B cell (primary cell): ENCODE measurements around the gene ATG7. TPM values are rescaled to one million over a fixed set of nuclear protein-coding genes. Genes with fewer than 3 reads are reported as not detected.

ENCODE experiments used
- ATAC-seq: fragments of 200-7000 bp; cut with Tn5 transposase; one replicate; pipeline ENCODE4 v1.10.0; 2021; ENCODE audit warnings: low read depth, mild to moderate bottlenecking, moderate number of reproducible peaks, moderate library complexity
- CTCF ChIA-PET: fragments of 350-600 bp; sonication (Branson Sonifier 250); formaldehyde crosslinking; loops from one replicate; lab custom pipeline; 2021; ENCODE audit warnings: antibody characterized with exemption, inconsistent platforms; lab: Charles Lee
- POLR2A ChIA-PET: fragments of 350-600 bp; sonication (Branson Sonifier 250); formaldehyde crosslinking; loops from one replicate; lab custom pipeline; 2021; ENCODE audit warnings: antibody characterized with exemption; lab: Charles Lee
- DNase-seq: peaks from one replicate; pipeline ENCODE4 v3.0.0; 2013
- H2AFZ ChIP-seq: 2 replicates; pipeline ENCODE4 v1.6.1; 2012; ENCODE audit warnings: mild to moderate bottlenecking, low read depth, low read length; ENCODE audit not compliant: insufficient read depth, poor library complexity, severe bottlenecking
- H3K27ac ChIP-seq, 2 donors: 1 replicate in 1 of 2; 2 replicates in 1 of 2; pipeline ENCODE4 v1.5.1; 2012 to 2013; ENCODE audit warnings: low read length in 2 of 2, mild to moderate bottlenecking in 2 of 2, moderate library complexity in 1 of 2
- H3K27me3 ChIP-seq, 4 experiments: fragments of 200-600 bp in 1 of 4; sonication (generic) in 1 of 4; replicated peaks in 1 of 4; 1 replicate in 2 of 4; 2 replicates in 2 of 4; pipeline versions ENCODE4 v1.6.1 to v1.7.0; 2013 to 2016; ENCODE audit warnings: low read length in 3 of 4, mild to moderate bottlenecking in 2 of 4, mixed read lengths in 1 of 4, moderate library complexity in 1 of 4; ENCODE audit not compliant: insufficient read depth in 4 of 4, control insufficient read depth in 3 of 4; ENCODE audit errors: control extremely low read depth in 1 of 4
- H3K36me3 ChIP-seq, 2 experiments: replicated peaks in 1 of 2; 1 replicate in 1 of 2; 2 replicates in 1 of 2; pipeline versions ENCODE4 v1.6.1 to v1.7.1; 2013; ENCODE audit warnings: low read length in 1 of 2; ENCODE audit not compliant: insufficient read depth in 2 of 2, control insufficient read depth in 1 of 2; ENCODE audit errors: control extremely low read depth in 1 of 2, extremely low read depth in 1 of 2
- H3K4me1 ChIP-seq, 2 donors: fragments of 200-600 bp in 1 of 2; sonication (generic) in 1 of 2; 1 replicate in 1 of 2; 2 replicates in 1 of 2; pipeline versions ENCODE4 v1.5.1 to v1.6.1; 2013 to 2017; ENCODE audit warnings: low read length in 2 of 2; ENCODE audit not compliant: control insufficient read depth in 2 of 2, insufficient read depth in 2 of 2
- H3K4me2 ChIP-seq: replicated peaks from 2 replicates; pipeline ENCODE3; 2012; ENCODE audit warnings: mild to moderate bottlenecking, low read depth, low read length; ENCODE audit not compliant: poor library complexity, severe bottlenecking
- H3K4me3 ChIP-seq, 5 experiments: fragments of 200-600 bp in 1 of 5; sonication (generic) in 1 of 5; 1 replicate in 3 of 5; 2 replicates in 2 of 5; pipeline versions ENCODE4 v1.5.1 to v1.7.0; 2011 to 2016; ENCODE audit warnings: low read length in 4 of 5, mild to moderate bottlenecking in 4 of 5, low read depth in 2 of 5, control low read depth in 1 of 5, moderate library complexity in 1 of 5; ENCODE audit not compliant: insufficient read depth in 1 of 5; ENCODE audit errors: control extremely low read depth in 1 of 5, extremely low read depth in 1 of 5
- H3K79me2 ChIP-seq: fragments of 200-600 bp; sonication (generic); one replicate; pipeline ENCODE4 v1.6.0; 2016; ENCODE audit warnings: low read length; ENCODE audit not compliant: control insufficient read depth, insufficient read depth
- H3K9ac ChIP-seq: fragments of 200-600 bp; sonication (generic); 2 replicates; pipeline ENCODE4 v1.6.1; 2017; ENCODE audit warnings: mild to moderate bottlenecking, low read length, moderate library complexity
- H3K9me3 ChIP-seq, 3 donors: one replicate each; pipeline versions ENCODE4 v1.6.1 to v1.7.1; 2013; ENCODE audit warnings: low read length in 2 of 3; ENCODE audit not compliant: control insufficient read depth in 2 of 3, insufficient read depth in 1 of 3; ENCODE audit errors: control extremely low read depth in 1 of 3
- H4K20me1 ChIP-seq: 2 replicates; pipeline ENCODE4 v1.6.0; 2012; ENCODE audit warnings: mild to moderate bottlenecking, low read length; ENCODE audit not compliant: insufficient read depth, control insufficient read depth, poor library complexity, severe bottlenecking
- H3K27ac Mint-ChIP-seq: one replicate; pipeline ENCODE4 v1.8.0; 2021; ENCODE audit warnings: mixed read lengths
- H3K27me3 Mint-ChIP-seq: one replicate; pipeline ENCODE4 v1.8.0; 2021; ENCODE audit warnings: mixed read lengths
- H3K4me1 Mint-ChIP-seq: one replicate; pipeline ENCODE4 v1.8.0; 2021; ENCODE audit warnings: mixed read lengths
- H3K4me3 Mint-ChIP-seq: one replicate; pipeline ENCODE4 v1.8.0; 2021; ENCODE audit warnings: mixed read lengths
- H3K9me3 Mint-ChIP-seq: one replicate; pipeline ENCODE4 v1.8.0; 2022; ENCODE audit warnings: mixed read lengths; ENCODE audit not compliant: insufficient read depth
- EZH2 ChIP-seq: IDR thresholded peaks from 2 replicates; pipeline ENCODE4 v1.6.1; 2012; ENCODE audit warnings: borderline replicate concordance, low read depth, mild to moderate bottlenecking, moderate library complexity, low read length; ENCODE audit not compliant: insufficient read depth, poor library complexity, severe bottlenecking
- WGBS: methylation state at CpG from one replicate; pipeline ENCODE4 v1.1.5; 2013; ENCODE audit warnings: missing lambda C conversion rate; ENCODE audit not compliant: insufficient coverage; 5-methylcytosine and 5-hydroxymethylcytosine counted together
- intact Hi-C: fragments of 100-400 bp; cut with micrococcal nuclease; formaldehyde crosslinking; loops from one replicate; pipeline ENCODE4 v1.10.0; 2022
- polyA plus RNA-seq: library from polyadenylated mRNA; depleted of rRNA; stranded (reverse); fragments of >200 nt; gene quantifications from 2 replicates; pipeline ENCODE4 v1.2.3, GENCODE V29; 2012
- total RNA-seq, 2 donors: library from RNA; stranded (reverse); fragments of 120-200 nt in 1 of 2; gene quantifications; 1 replicate in 1 of 2; 2 replicates in 1 of 2; pipeline versions ENCODE4 v1.2.3 to v1.2.4, GENCODE V29; 2013 to 2022
- TF ChIP-seq, protein P1 (sequence below): fragments of 200-600 bp; IDR thresholded peaks from one replicate; pipeline ENCODE4 v1.8.0; 2022; ENCODE audit warnings: antibody characterized with exemption, mild to moderate bottlenecking

The ATG7 gene
- total and polyA plus RNA-seq, 2 donors (not counting 1 experiment from before 2014, with no cell fraction given), result 13.9 to 66.4 TPM

GRCh38 chr3:11478167-11478566, 206.0 kb downstream of the ATG7 start:
- no peak overlapping the region for H3K27ac Mint-ChIP-seq
- no peak overlapping the region for H3K9ac ChIP-seq
- no CpG with 5 or more reads among the region's 2 CpGs for whole genome bisulfite sequencing

GRCh38 chr3:11479221-11479620, 207.0 kb downstream of the ATG7 start:
- Histone ChIP-seq H3K27me3 (no peaks in the 10 kb centered on the region), H3K9me3 (peaks cover 0 to 4% (median 0%) of the 10 kb centered on the region in 3 donors), H3K79me2 (no peaks in the 10 kb centered on the region), H4K20me1 (no peaks in the 10 kb centered on the region), H3K4me2 (no peak overlapping the region), H3K27ac (no peak overlapping the region), H3K36me3 (no peaks in the 10 kb centered on the region), H3K9ac (no peak overlapping the region), H3K4me1 (no peaks in the 10 kb centered on the region), H2AFZ (no peak overlapping the region), H3K4me3 (no peak overlapping the region)
- H3K4me3 Mint-ChIP-seq, result no peak overlapping the region
- H3K9me3 Mint-ChIP-seq, result no peaks in the 10 kb centered on the region
- H3K27me3 Mint-ChIP-seq, result no peaks in the 10 kb centered on the region
- ATAC-seq (no peak), DNase-seq (no peak)
- 100% methylated on average over 1 of the region's 3 CpGs for WGBS
- H3K4me1 Mint-ChIP-seq, result no peaks in the 10 kb centered on the region
- H3K27ac Mint-ChIP-seq, result no peak overlapping the region
- intact Hi-C loops, result no loop called here
- POLR2A ChIA-PET, result no interaction called here
- TF ChIP-seq EZH2, result no peak
- TF ChIP-seq, protein P1, sequence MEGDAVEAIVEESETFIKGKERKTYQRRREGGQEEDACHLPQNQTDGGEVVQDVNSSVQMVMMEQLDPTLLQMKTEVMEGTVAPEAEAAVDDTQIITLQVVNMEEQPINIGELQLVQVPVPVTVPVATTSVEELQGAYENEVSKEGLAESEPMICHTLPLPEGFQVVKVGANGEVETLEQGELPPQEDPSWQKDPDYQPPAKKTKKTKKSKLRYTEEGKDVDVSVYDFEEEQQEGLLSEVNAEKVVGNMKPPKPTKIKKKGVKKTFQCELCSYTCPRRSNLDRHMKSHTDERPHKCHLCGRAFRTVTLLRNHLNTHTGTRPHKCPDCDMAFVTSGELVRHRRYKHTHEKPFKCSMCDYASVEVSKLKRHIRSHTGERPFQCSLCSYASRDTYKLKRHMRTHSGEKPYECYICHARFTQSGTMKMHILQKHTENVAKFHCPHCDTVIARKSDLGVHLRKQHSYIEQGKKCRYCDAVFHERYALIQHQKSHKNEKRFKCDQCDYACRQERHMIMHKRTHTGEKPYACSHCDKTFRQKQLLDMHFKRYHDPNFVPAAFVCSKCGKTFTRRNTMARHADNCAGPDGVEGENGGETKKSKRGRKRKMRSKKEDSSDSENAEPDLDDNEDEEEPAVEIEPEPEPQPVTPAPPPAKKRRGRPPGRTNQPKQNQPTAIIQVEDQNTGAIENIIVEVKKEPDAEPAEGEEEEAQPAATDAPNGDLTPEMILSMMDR, result no peak
- CTCF ChIA-PET, result no interaction called here

More at GRCh38 chr3:11478167-11478566, 206.0 kb downstream of the ATG7 start:
- Histone ChIP-seq H3K27me3 (no peaks in the 10 kb centered on the region), H2AFZ (no peak overlapping the region), H3K36me3 (peaks cover 0 to under 1% of the 10 kb centered on the region in 2 experiments), H3K4me1 (no peaks in the 10 kb centered on the region), H3K4me2 (no peak overlapping the region), H4K20me1 (no peaks in the 10 kb centered on the region), H3K9me3 (no peaks in the 10 kb centered on the region), H3K27ac (no peak overlapping the region), H3K79me2 (no peaks in the 10 kb centered on the region), H3K4me3 (no peak overlapping the region)
- DNase-seq, result no peak
- no peaks in the 10 kb centered on the region for H3K4me1 Mint-ChIP-seq
- ATAC-seq, result no peak
- no peak for TF ChIP-seq EZH2
- TF ChIP-seq, protein P1, result no peak
- no peaks in the 10 kb centered on the region for H3K27me3 Mint-ChIP-seq
- H3K9me3 Mint-ChIP-seq, result no peaks in the 10 kb centered on the region
- ChIA-PET CTCF (no interaction called here), POLR2A (no interaction called here)
- H3K4me3 Mint-ChIP-seq, result no peak overlapping the region
- intact Hi-C loops, result no loop called here
